Measurements from ENCODE around the gene ODAD4.

DNA sequence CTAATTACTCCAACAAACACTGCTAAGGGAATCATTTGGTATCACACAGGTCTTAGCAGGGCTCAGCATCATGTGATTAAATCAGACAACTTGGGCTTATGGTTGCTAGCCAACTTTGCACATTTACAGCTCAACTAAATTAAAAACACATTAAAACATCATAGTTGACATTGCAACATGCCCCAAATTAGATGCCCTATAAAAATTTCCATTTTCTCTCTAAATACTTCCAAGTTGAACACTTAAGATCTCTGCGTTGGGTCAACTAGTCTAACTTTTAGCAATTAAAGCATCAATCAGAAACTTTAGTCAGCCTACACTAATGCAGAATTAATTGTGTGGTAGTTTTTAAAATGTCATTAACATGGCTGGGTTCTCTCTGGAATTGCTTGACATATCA is 74.7 kb downstream of the ODAD4 start:
- TF ChIP-seq, protein P1, sequence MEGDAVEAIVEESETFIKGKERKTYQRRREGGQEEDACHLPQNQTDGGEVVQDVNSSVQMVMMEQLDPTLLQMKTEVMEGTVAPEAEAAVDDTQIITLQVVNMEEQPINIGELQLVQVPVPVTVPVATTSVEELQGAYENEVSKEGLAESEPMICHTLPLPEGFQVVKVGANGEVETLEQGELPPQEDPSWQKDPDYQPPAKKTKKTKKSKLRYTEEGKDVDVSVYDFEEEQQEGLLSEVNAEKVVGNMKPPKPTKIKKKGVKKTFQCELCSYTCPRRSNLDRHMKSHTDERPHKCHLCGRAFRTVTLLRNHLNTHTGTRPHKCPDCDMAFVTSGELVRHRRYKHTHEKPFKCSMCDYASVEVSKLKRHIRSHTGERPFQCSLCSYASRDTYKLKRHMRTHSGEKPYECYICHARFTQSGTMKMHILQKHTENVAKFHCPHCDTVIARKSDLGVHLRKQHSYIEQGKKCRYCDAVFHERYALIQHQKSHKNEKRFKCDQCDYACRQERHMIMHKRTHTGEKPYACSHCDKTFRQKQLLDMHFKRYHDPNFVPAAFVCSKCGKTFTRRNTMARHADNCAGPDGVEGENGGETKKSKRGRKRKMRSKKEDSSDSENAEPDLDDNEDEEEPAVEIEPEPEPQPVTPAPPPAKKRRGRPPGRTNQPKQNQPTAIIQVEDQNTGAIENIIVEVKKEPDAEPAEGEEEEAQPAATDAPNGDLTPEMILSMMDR (IDR thresholded peaks at IDR 0.05) = no peak
- TF ChIP-seq POLR2A (IDR thresholded peaks at IDR 0.05) = no peak
